Measurements from ENCODE around the gene ZNF57. TPM values are rescaled to one million over a fixed set of nuclear protein-coding genes. Genes with fewer than 3 reads are reported as not detected.

Gene ZNF57
- total RNA-seq, 1 donor from 2014 or later, result 3.0 TPM

GRCh38 chr19:2944775-2945574 is 44.2 kb downstream of the ZNF57 start, which contains the start of gene ZNF77:
Gene ZNF77 (minus strand): TSS chr19:2944971. CDS start chr19:2944840, 131 bp downstream.
- peak; percentile 94 for DNase-seq (ENCODE audit: low read depth)
- Histone ChIP-seq H3K36me3 (ENCODE audit: control insufficient read depth, insufficient read depth, low read length) (no peaks in the 10 kb centered on the region), H3K4me3 (ENCODE audit: low read depth, low read length) (peak within 1 kb of the TSS; percentile 64), H3K27me3 (ENCODE audit: control insufficient read depth, insufficient read depth, low read length) (no peaks in the 10 kb centered on the region)
- no peak for TF ChIP-seq CTCF (IDR thresholded peaks at IDR 0.05; ENCODE audit: insufficient read depth, low read length, poor library complexity, severe bottlenecking)

GRCh38 chr19:2945575-2946184 is 45.0 kb downstream of the ZNF57 start:
- Histone ChIP-seq H3K36me3 (ENCODE audit: control insufficient read depth, insufficient read depth, low read length) (no peaks in the 10 kb centered on the region), H3K4me3 (ENCODE audit: low read depth, low read length) (peak overlapping the region; percentile 64), H3K27me3 (ENCODE audit: control insufficient read depth, insufficient read depth, low read length) (no peaks in the 10 kb centered on the region)
- no peak for TF ChIP-seq CTCF (IDR thresholded peaks at IDR 0.05; ENCODE audit: insufficient read depth, low read length, poor library complexity, severe bottlenecking)
- DNase-seq (ENCODE audit: low read depth), result no peak

GRCh38 chr19:2949939-2950285 is 49.2 kb downstream of the ZNF57 start:
- Histone ChIP-seq H3K27me3 (ENCODE audit: control insufficient read depth, insufficient read depth, low read length) (no peaks in the 10 kb centered on the region), H3K36me3 (ENCODE audit: control insufficient read depth, insufficient read depth, low read length) (no peaks in the 10 kb centered on the region), H3K4me3 (ENCODE audit: low read depth, low read length) (peak overlapping the region; percentile 85)
- no peak for TF ChIP-seq CTCF (IDR thresholded peaks at IDR 0.05; ENCODE audit: insufficient read depth, low read length, poor library complexity, severe bottlenecking)
- no peak for DNase-seq (ENCODE audit: low read depth)

- DNase-seq (ENCODE audit: low read depth), result peak; percentile 97
- Histone ChIP-seq H3K4me3 (ENCODE audit: low read depth, low read length) (peak overlapping the region; percentile 85), H3K36me3 (ENCODE audit: control insufficient read depth, insufficient read depth, low read length) (no peaks in the 10 kb centered on the region), H3K27me3 (ENCODE audit: control insufficient read depth, insufficient read depth, low read length) (no peaks in the 10 kb centered on the region)
- TF ChIP-seq CTCF (IDR thresholded peaks at IDR 0.05; ENCODE audit: insufficient read depth, low read length, poor library complexity, severe bottlenecking), result no peak
These were observed 49.8 kb downstream of the ZNF57 start for GRCh38 chr19:2950286-2951124.

GRCh38 chr19:2952953-2953481 is 52.3 kb downstream of the ZNF57 start:
- peak; percentile 31 for DNase-seq (ENCODE audit: low read depth)
- no peak for TF ChIP-seq CTCF (IDR thresholded peaks at IDR 0.05; ENCODE audit: insufficient read depth, low read length, poor library complexity, severe bottlenecking)
- H3K36me3 ChIP-seq (ENCODE audit: control insufficient read depth, insufficient read depth, low read length), result no peaks in the 10 kb centered on the region
- H3K27me3 ChIP-seq (ENCODE audit: control insufficient read depth, insufficient read depth, low read length), result no peaks in the 10 kb centered on the region
- no peak overlapping the region for H3K4me3 ChIP-seq (ENCODE audit: low read depth, low read length)

Measured in kidney epithelial cell (primary cell).